ENCODE measurements around the gene SBF2.
"Not testable (repeated sequence)": the region's sequence is repeated elsewhere in the genome, so short reads cannot be mapped to it uniquely, and the experiment has no call there.

Gene SBF2

GRCh38 chr11:10268746-10269488, 25.1 kb downstream of the SBF2 start:
- no peak for TF ChIP-seq CTCF (conservative IDR thresholded peaks at IDR 0.05; ENCODE audit: low read length)
- no peak for DNase-seq (ENCODE audit: low read depth)
- no peak overlapping the region for H3K4me3 ChIP-seq (ENCODE audit: low read length)

GRCh38 chr11:10267821-10268220, 26.2 kb downstream of the SBF2 start:
- H3K4me3 ChIP-seq (ENCODE audit: low read length): no peak overlapping the region
- no peak for TF ChIP-seq CTCF (conservative IDR thresholded peaks at IDR 0.05; ENCODE audit: low read length)
- DNase-seq (ENCODE audit: low read depth): peak; percentile 72

GRCh38 chr11:10265936-10266335, 28.1 kb downstream of the SBF2 start:
- no peak overlapping the region for H3K4me3 ChIP-seq (ENCODE audit: low read length)
- no peak for DNase-seq (ENCODE audit: low read depth)
- TF ChIP-seq CTCF (conservative IDR thresholded peaks at IDR 0.05; ENCODE audit: low read length): no peak

- H3K4me3 ChIP-seq (ENCODE audit: low read length); DNase-seq (ENCODE audit: low read depth): not testable (repeated sequence)
These were observed 29.3 kb downstream of the SBF2 start for GRCh38 chr11:10264716-10265115.

- no peak overlapping the region for H3K4me3 ChIP-seq (ENCODE audit: low read length)
- peak; percentile 79 for DNase-seq (ENCODE audit: low read depth)
- TF ChIP-seq CTCF (conservative IDR thresholded peaks at IDR 0.05; ENCODE audit: low read length): no peak
These were observed 30.1 kb downstream of the SBF2 start for GRCh38 chr11:10263929-10264328.

- DNase-seq (ENCODE audit: low read depth): no peak
- no peak for TF ChIP-seq CTCF (conservative IDR thresholded peaks at IDR 0.05; ENCODE audit: low read length)
- no peak overlapping the region for H3K4me3 ChIP-seq (ENCODE audit: low read length)
These were observed 32.2 kb downstream of the SBF2 start for GRCh38 chr11:10261821-10262220.

GRCh38 chr11:10257478-10257877, 36.5 kb downstream of the SBF2 start:
- no peak for DNase-seq (ENCODE audit: low read depth)
- TF ChIP-seq CTCF (conservative IDR thresholded peaks at IDR 0.05; ENCODE audit: low read length): no peak
- no peak overlapping the region for H3K4me3 ChIP-seq (ENCODE audit: low read length)

Measured in AG10803 (cell line).